Adrenal gland (tissue), 12 donors: ENCODE results near the gene SLIT3. TPM values are rescaled to one million over a fixed set of nuclear protein-coding genes. Genes with fewer than 3 reads are reported as not detected.

ENCODE experiments used
- DNase-seq, 7 donors: peaks; one replicate each; pipeline ENCODE4 v3.0.0-alpha.2; 2019 to 2020
- H3K27ac ChIP-seq, 5 donors: fragments of 200-600 bp; sonication (generic) in 4 of 5; 1 replicate in 3 of 5; 2 replicates in 2 of 5; pipeline versions ENCODE4 v1.5.1 to v1.8.0; 2016 to 2020; ENCODE audit warnings: mild to moderate bottlenecking in 1 of 5
- H3K27me3 ChIP-seq: fragments of 200-600 bp; 2 replicates; pipeline ENCODE4 v1.8.0; 2021
- H3K36me3 ChIP-seq, 2 donors: fragments of 200-600 bp; replicated peaks in 1 of 2; 1 replicate in 1 of 2; 2 replicates in 1 of 2; pipeline versions ENCODE4 v1.5.1 to v1.8.0; 2018 to 2022
- H3K4me1 ChIP-seq, 2 donors: fragments of 200-600 bp; replicated peaks in 1 of 2; 1 replicate in 1 of 2; 2 replicates in 1 of 2; pipeline versions ENCODE4 v1.5.1 to v1.8.0; 2018 to 2021
- H3K4me3 ChIP-seq, 4 donors: fragments of 200-600 bp; sonication (generic) in 3 of 4; one replicate each; pipeline ENCODE4 v1.5.1; 2016 to 2018
- H3K9me3 ChIP-seq, 3 donors: fragments of 200-600 bp; sonication (generic) in 1 of 3; replicated peaks in 1 of 3; 1 replicate in 2 of 3; 2 replicates in 1 of 3; pipeline versions ENCODE4 v1.5.1 to v1.8.0; 2016 to 2021
- CTCF ChIP-seq, 6 experiments: fragments of 450-650 bp in 4 of 6; fragments of 200-600 bp in 2 of 6; sonication (generic) in 1 of 6; IDR thresholded peaks; 1 replicate in 5 of 6; 2 replicates in 1 of 6; pipeline versions ENCODE4 v1.5.1 to v1.8.0; 2016 to 2021; ENCODE audit warnings: antibody characterized with exemption in 6 of 6, mild to moderate bottlenecking in 2 of 6, moderate library complexity in 1 of 6
- POLR2A ChIP-seq, 2 donors: fragments of 450-650 bp; IDR thresholded peaks; one replicate each; pipeline ENCODE4 v1.6.1; 2017; ENCODE audit warnings: antibody characterized with exemption in 2 of 2, mild to moderate bottlenecking in 2 of 2, moderate library complexity in 1 of 2
- WGBS, 4 donors: extraction: QIAGEN DNeasy Blood & Tissue Kit in 2 of 4; methylation state at CpG; one replicate each; pipeline versions ENCODE4 v1.1.5 to v1.1.7; 2013 to 2017; 5-methylcytosine and 5-hydroxymethylcytosine counted together
- intact Hi-C, 2 donors: fragments of 100-400 bp; cut with DNase I; formaldehyde crosslinking; loops; one replicate each; pipeline versions ENCODE4 v1.14.1 to v1.15.0; 2022 to 2023
- polyA plus RNA-seq, 3 donors: library from polyadenylated mRNA; stranded (reverse); fragments of 200-250 nt in 2 of 3; fragments of 350-450 nt in 1 of 3; fragmentation: Illumina TruSeq in 1 of 3; extraction: RNeasy Lipid Tissue Mini Kit (QIAGEN cat#74804) in 1 of 3; gene quantifications; one replicate each; pipeline ENCODE4 v1.2.3, GENCODE V29; 2013 to 2014
- total RNA-seq, 9 donors: library from RNA; depleted of rRNA in 4 of 9; stranded (reverse); fragments of >200 nt in 4 of 9; fragments of 120-200 nt in 1 of 9; fragmentation: NEBNext Ultra II Directional in 1 of 9; extraction: Animal tissue kit (Norgen Biotek cat#: 25700) in 1 of 9; gene quantifications; one replicate each; pipeline versions ENCODE4 v1.1.0 to v1.2.4, GENCODE V29; 2013 to 2023
- donor health status: healthy with polysubstance abuse.
- donor health status: Bipolar disorder and iron deficiency.
- donor health status: DM: yes; HTN: yes; CAD: no.
- donor health status: DM: no; HTN: no; CAD: no.
- donor health status: DM: no; HTN: no; CAD: no.
- donor health status: DM: yes; HTN: yes; CAD: no.

SLIT3 gene
- total and polyA plus RNA-seq, 12 donors = 10.0 to 94.1 (median 32.8) TPM

GRCh38 chr5:168897387-168898122 lies 403.4 kb downstream of the SLIT3 start:
- Histone ChIP-seq H3K27me3 (no peaks in the 10 kb centered on the region), H3K4me3 (no peak overlapping the region), H3K4me1 (no peaks in the 10 kb centered on the region), H3K9me3 (no peaks in the 10 kb centered on the region), H3K27ac (no peak overlapping the region), H3K36me3 (no peaks in the 10 kb centered on the region)
- DNase-seq = no peak
- TF ChIP-seq CTCF (IDR thresholded peaks at IDR 0.05) = no peak
- no peak for TF ChIP-seq POLR2A (IDR thresholded peaks at IDR 0.05)
- 70 to 78% (median 73%) methylated on average over 8 of the region's 8 CpGs for WGBS, 4 donors
- intact Hi-C loops = no loop called here

- no peaks in the 10 kb centered on the region for H3K27me3 ChIP-seq
- no peak for TF ChIP-seq CTCF (IDR thresholded peaks at IDR 0.05)
- no peak for TF ChIP-seq POLR2A (IDR thresholded peaks at IDR 0.05)
- intact Hi-C loops = no loop called here
- no peak overlapping the region for H3K27ac ChIP-seq
- H3K4me1 ChIP-seq = no peaks in the 10 kb centered on the region
- H3K4me3 ChIP-seq = no peak overlapping the region
- no peaks in the 10 kb centered on the region for H3K9me3 ChIP-seq
- no peaks in the 10 kb centered on the region for H3K36me3 ChIP-seq
- 72 to 81% (median 76%) methylated on average over 5 of the region's 5 CpGs for WGBS, 4 donors
- no peak for DNase-seq
Measured at GRCh38 chr5:168895295-168896071, 405.5 kb downstream of the SLIT3 start.

- Histone ChIP-seq H3K4me3 (no peak overlapping the region), H3K27ac (no peak overlapping the region), H3K27me3 (no peaks in the 10 kb centered on the region), H3K36me3 (no peaks in the 10 kb centered on the region), H3K9me3 (no peaks in the 10 kb centered on the region), H3K4me1 (no peaks in the 10 kb centered on the region)
- TF ChIP-seq POLR2A (IDR thresholded peaks at IDR 0.05) = no peak
- no peak for TF ChIP-seq CTCF (IDR thresholded peaks at IDR 0.05)
- intact Hi-C loops = no loop called here
- DNase-seq = no peak
- 63 to 67% (median 64%) methylated on average over 4 of the region's 4 CpGs for WGBS, 4 donors
Measured at GRCh38 chr5:168893283-168893682, 407.7 kb downstream of the SLIT3 start.

GRCh38 chr5:168892618-168893186 lies 408.2 kb downstream of the SLIT3 start:
- DNase-seq = no peak
- no peaks in the 10 kb centered on the region for H3K27me3 ChIP-seq
- TF ChIP-seq CTCF (IDR thresholded peaks at IDR 0.05) (no peak), POLR2A (IDR thresholded peaks at IDR 0.05) (no peak)
- H3K27ac ChIP-seq = no peak overlapping the region
- H3K4me1 ChIP-seq = no peaks in the 10 kb centered on the region
- H3K9me3 ChIP-seq = no peaks in the 10 kb centered on the region
- H3K4me3 ChIP-seq = no peak overlapping the region
- H3K36me3 ChIP-seq = no peaks in the 10 kb centered on the region
- intact Hi-C loops = no loop called here
- 75 to 85% (median 79%) methylated on average over 5 of the region's 5 CpGs for WGBS, 4 donors
